CD4-positive, alpha-beta T cell (primary cell): ENCODE measurements around the gene GAREM1. TPM values are rescaled to one million over a fixed set of nuclear protein-coding genes. Genes with fewer than 3 reads are reported as not detected.

Experiments used
- ATAC-seq: fragments of 200-7000 bp; cut with Tn5 transposase; one replicate; pipeline ENCODE4 v1.10.0; 2022; ENCODE audit warnings: mild to moderate bottlenecking; ENCODE audit not compliant: poor library complexity
- CTCF ChIA-PET: fragments of 350-600 bp; sonication (Branson Sonifier 250); formaldehyde crosslinking; loops from one replicate; lab custom pipeline; 2021; ENCODE audit warnings: antibody characterized with exemption, inconsistent platforms; lab: Charles Lee
- POLR2A ChIA-PET: fragments of 350-600 bp; sonication (Branson Sonifier 250); formaldehyde crosslinking; loops from one replicate; lab custom pipeline; 2021; ENCODE audit warnings: antibody characterized with exemption, inconsistent platforms; lab: Charles Lee
- DNase-seq, 14 experiments: peaks; one replicate each; pipeline ENCODE4 v3.0.0-alpha.2; 2013 to 2020; ENCODE audit warnings: mixed read lengths in 2 of 14
- H3K27ac ChIP-seq, 2 donors: one replicate each; pipeline versions ENCODE4 v1.5.1 to v1.7.0; 2013; ENCODE audit warnings: low read length in 2 of 2, low read depth in 1 of 2, mild to moderate bottlenecking in 1 of 2
- H3K27me3 ChIP-seq, 2 experiments: 1 replicate in 1 of 2; 2 replicates in 1 of 2; pipeline versions ENCODE4 v1.6.1 to v1.7.0; 2013; ENCODE audit warnings: low read length in 2 of 2, control low read depth in 1 of 2, mild to moderate bottlenecking in 1 of 2, moderate library complexity in 1 of 2; ENCODE audit not compliant: insufficient read depth in 2 of 2, control insufficient read depth in 1 of 2
- H3K36me3 ChIP-seq: one replicate; pipeline ENCODE4 v1.6.1; 2013; ENCODE audit warnings: low read length, control low read depth; ENCODE audit not compliant: insufficient read depth
- H3K4me1 ChIP-seq: one replicate; pipeline ENCODE4 v1.6.1; 2013; ENCODE audit warnings: low read length, control low read depth; ENCODE audit not compliant: insufficient read depth
- H3K4me3 ChIP-seq: one replicate; pipeline ENCODE4 v1.5.1; 2013; ENCODE audit warnings: mild to moderate bottlenecking, low read length, moderate library complexity
- H3K9me3 ChIP-seq, 2 experiments: 1 replicate in 1 of 2; 2 replicates in 1 of 2; pipeline versions ENCODE4 v1.6.1 to v1.7.0; 2013; ENCODE audit warnings: low read length in 2 of 2, mild to moderate bottlenecking in 2 of 2, control low read depth in 1 of 2, moderate library complexity in 1 of 2; ENCODE audit not compliant: control insufficient read depth in 1 of 2, insufficient read depth in 1 of 2
- H3K27ac Mint-ChIP-seq: one replicate; pipeline ENCODE4 v1.8.0; 2020; ENCODE audit warnings: mixed read lengths
- H3K27me3 Mint-ChIP-seq: one replicate; pipeline ENCODE4 v1.8.0; 2021; ENCODE audit warnings: mixed read lengths
- H3K36me3 Mint-ChIP-seq: one replicate; pipeline ENCODE4 v1.8.0; 2021; ENCODE audit warnings: low read depth, mixed read lengths
- H3K4me1 Mint-ChIP-seq: one replicate; pipeline ENCODE4 v1.8.0; 2021; ENCODE audit warnings: low read depth, mixed read lengths
- H3K4me3 Mint-ChIP-seq: one replicate; pipeline ENCODE4 v1.8.0; 2020; ENCODE audit warnings: mild to moderate bottlenecking, mixed read lengths
- H3K9me3 Mint-ChIP-seq: one replicate; pipeline ENCODE4 v1.8.0; 2020; ENCODE audit warnings: mixed read lengths
- CTCF ChIP-seq: fragments of 200-600 bp; IDR thresholded peaks from one replicate; pipeline ENCODE4 v1.8.0; 2022; ENCODE audit warnings: antibody characterized with exemption, mild to moderate bottlenecking
- intact Hi-C, 2 experiments: fragments of 100-400 bp; cut with DNase I in 1 of 2; cut with micrococcal nuclease in 1 of 2; formaldehyde crosslinking; loops; one replicate each; pipeline versions ENCODE4 v1.15.1 to v1.9.0; 2023 to 2025; cut with DNase I, micrococcal nuclease
- total RNA-seq, 174 experiments: library from RNA in 2 of 174; stranded (reverse) in 2 of 174; gene quantifications; one replicate each; pipeline ENCODE4 v1.2.3 and lab custom pipeline; 2021 to 2026

Gene GAREM1
- total RNA-seq, 2 experiments from 2014 or later, result 0.14 to 0.34 TPM

DNA sequence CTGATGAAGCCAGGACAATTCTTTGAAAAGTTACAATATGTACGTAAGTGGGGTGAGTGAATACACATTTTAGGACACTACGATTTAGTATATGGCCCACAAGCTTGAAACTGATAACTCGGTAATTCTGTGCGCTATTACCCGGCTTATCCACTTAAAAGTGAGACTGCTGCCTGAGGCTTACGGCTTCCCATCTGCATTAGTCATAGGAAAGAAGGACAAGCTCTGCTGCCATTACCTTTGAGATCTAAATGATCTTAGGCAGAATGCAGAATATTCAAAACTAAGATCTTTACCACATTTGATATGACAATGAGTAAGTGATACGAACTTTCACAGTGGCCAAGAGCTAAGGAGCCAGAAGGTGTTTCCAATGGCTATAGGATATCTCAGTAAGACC, 133.3 kb downstream of the GAREM1 start:
- Mint-ChIP-seq H3K4me3 (no peak overlapping the region), H3K9me3 (no peaks in the 10 kb centered on the region), H3K36me3 (no peaks in the 10 kb centered on the region), H3K4me1 (no peaks in the 10 kb centered on the region), H3K27ac (no peak overlapping the region), H3K27me3 (peaks cover 8% of the 10 kb centered on the region)
- Histone ChIP-seq H3K4me3 (no peak overlapping the region), H3K36me3 (no peaks in the 10 kb centered on the region), H3K4me1 (no peaks in the 10 kb centered on the region), H3K9me3 (no peaks in the 10 kb centered on the region), H3K27me3 (no peaks in the 10 kb centered on the region), H3K27ac (no peak overlapping the region)
- TF ChIP-seq CTCF, result no peak
- intact Hi-C loops, result no loop called here
- POLR2A ChIA-PET, result no interaction called here
- DNase-seq (no peak), ATAC-seq (no peak)
- CTCF ChIA-PET, result no interaction called here

DNA sequence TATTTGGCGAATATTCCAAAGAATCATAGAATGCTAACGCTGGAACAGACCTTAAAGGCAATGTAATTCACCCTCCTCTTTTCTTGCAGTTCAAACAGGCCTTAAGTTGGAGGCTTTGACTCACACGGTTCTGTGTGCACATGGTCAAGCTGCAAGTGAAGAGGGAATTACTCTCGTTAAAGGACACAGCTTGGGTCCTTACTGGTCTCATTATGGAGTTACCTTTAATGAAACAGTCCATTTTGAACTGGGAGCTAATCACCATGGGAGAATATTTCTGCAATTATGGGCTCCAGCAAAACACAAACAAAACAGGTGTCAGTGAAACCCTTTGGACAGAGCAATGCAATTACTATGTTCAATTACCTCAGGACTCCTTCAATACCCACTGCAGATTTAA, 135.5 kb downstream of the GAREM1 start:
- H3K4me1 Mint-ChIP-seq, result no peaks in the 10 kb centered on the region
- Histone ChIP-seq H3K4me1 (no peaks in the 10 kb centered on the region), H3K4me3 (no peak overlapping the region), H3K36me3 (no peaks in the 10 kb centered on the region), H3K9me3 (no peaks in the 10 kb centered on the region), H3K27ac (no peak overlapping the region), H3K27me3 (no peaks in the 10 kb centered on the region)
- ChIA-PET CTCF (no interaction called here), POLR2A (no interaction called here)
- H3K9me3 Mint-ChIP-seq, result no peaks in the 10 kb centered on the region
- no peak overlapping the region for H3K4me3 Mint-ChIP-seq
- no peak for DNase-seq
- TF ChIP-seq CTCF, result no peak
- H3K36me3 Mint-ChIP-seq, result no peaks in the 10 kb centered on the region
- H3K27ac Mint-ChIP-seq, result no peak overlapping the region
- intact Hi-C loops, result no loop called here
- no peaks in the 10 kb centered on the region for H3K27me3 Mint-ChIP-seq
- no peak for ATAC-seq

DNA sequence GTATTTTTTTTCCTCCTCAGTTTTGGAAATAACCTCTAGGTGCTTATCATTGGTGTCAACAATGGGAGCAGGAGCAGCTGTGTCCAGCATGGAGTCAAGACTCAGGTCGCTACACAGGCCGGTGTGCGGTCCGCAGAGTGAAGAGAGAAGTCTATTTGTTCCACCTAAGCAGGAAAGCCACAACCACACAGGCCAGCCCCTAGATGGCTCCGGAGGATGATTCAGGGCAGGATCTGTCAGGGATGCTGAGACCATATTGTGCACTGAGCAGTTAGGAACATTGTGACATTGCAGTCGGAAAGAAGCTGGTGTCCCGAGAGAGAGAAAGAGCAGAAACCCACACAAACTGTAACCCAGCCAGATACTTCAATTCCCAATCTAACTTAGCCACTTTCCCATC, 136.9 kb downstream of the GAREM1 start:
- H3K4me1 Mint-ChIP-seq, result no peaks in the 10 kb centered on the region
- peaks cover 6% of the 10 kb centered on the region for H3K27me3 Mint-ChIP-seq
- H3K36me3 Mint-ChIP-seq, result no peaks in the 10 kb centered on the region
- ATAC-seq (no peak), DNase-seq (no peak)
- H3K4me1 ChIP-seq, result no peaks in the 10 kb centered on the region
- H3K27ac ChIP-seq, result no peak overlapping the region
- H3K27me3 ChIP-seq, result no peaks in the 10 kb centered on the region
- H3K36me3 ChIP-seq, result no peaks in the 10 kb centered on the region
- intact Hi-C loops, result no loop called here
- CTCF ChIA-PET, result no interaction called here
- no peak for TF ChIP-seq CTCF
- H3K4me3 Mint-ChIP-seq, result no peak overlapping the region
- H3K27ac Mint-ChIP-seq, result no peak overlapping the region
- no peak overlapping the region for H3K4me3 ChIP-seq
- H3K9me3 ChIP-seq, result no peaks in the 10 kb centered on the region
- POLR2A ChIA-PET, result no interaction called here
- H3K9me3 Mint-ChIP-seq, result no peaks in the 10 kb centered on the region
